ENCODE results near the gene IRF4.
"Not testable (repeated sequence)": the region's sequence is repeated elsewhere in the genome, so short reads cannot be mapped to it uniquely, and the experiment has no call there.

IRF4 gene

GRCh38 chr6:423055-423798, 31.7 kb downstream of the IRF4 start:
- no peak for DNase-seq

GRCh38 chr6:423799-424345, 32.3 kb downstream of the IRF4 start:
- DNase-seq = no peak

GRCh38 chr6:424741-425417, 33.3 kb downstream of the IRF4 start:
- DNase-seq = no peak

GRCh38 chr6:425418-425788, 33.9 kb downstream of the IRF4 start:
- DNase-seq = not testable (repeated sequence)

GRCh38 chr6:426198-426738, 34.7 kb downstream of the IRF4 start:
- DNase-seq = not testable (repeated sequence)

- DNase-seq = no peak
Measured at GRCh38 chr6:428047-428603, 36.6 kb downstream of the IRF4 start.

- DNase-seq = no peak
Measured at GRCh38 chr6:429515-430121, 38.1 kb downstream of the IRF4 start.

GRCh38 chr6:431504-431903, 40.0 kb downstream of the IRF4 start:
- DNase-seq = no peak

GRCh38 chr6:431986-432385, 40.4 kb downstream of the IRF4 start:
- DNase-seq = no peak

- DNase-seq = no peak
Measured at GRCh38 chr6:434051-434705, 42.6 kb downstream of the IRF4 start.

- DNase-seq = no peak
Measured at GRCh38 chr6:435441-436307, 44.1 kb downstream of the IRF4 start.

GRCh38 chr6:436308-437036, 44.9 kb downstream of the IRF4 start:
- no peak for DNase-seq

GRCh38 chr6:437037-437392, 45.5 kb downstream of the IRF4 start:
- no peak for DNase-seq

GRCh38 chr6:438634-439170, 47.1 kb downstream of the IRF4 start:
- DNase-seq = no peak

GRCh38 chr6:439641-440167, 48.2 kb downstream of the IRF4 start:
- no peak for DNase-seq

- DNase-seq = no peak
Measured at GRCh38 chr6:441126-441920, 49.8 kb downstream of the IRF4 start.

- no peak for DNase-seq
Measured at GRCh38 chr6:443621-444159, 52.1 kb downstream of the IRF4 start.

GRCh38 chr6:444653-445275, 53.2 kb downstream of the IRF4 start:
- no peak for DNase-seq
